ENCODE measurements around the gene ACOT11. TPM values are rescaled to one million over a fixed set of nuclear protein-coding genes. Genes with fewer than 3 reads are reported as not detected.
A peak's percentile ranks its signal among the peaks of the same experiment; 100 is the strongest.

ACOT11 gene
- total and polyA plus RNA-seq, 2 of the 4 experiments (the other 2 are of a cell fraction), result 2.5 to 2.7 TPM

GRCh38 chr1:54540582-54541295 is 7.3 kb upstream of the ACOT11 start:
- Histone ChIP-seq H3K18ac (ENCODE audit: low read depth, low read length) (no peak overlapping the region), H3K36me3 (ENCODE audit: control insufficient read depth, insufficient read depth, low read length) (no peaks in the 10 kb centered on the region), H3K56ac (ENCODE audit: extremely low read depth, insufficient read depth, low read length) (no peak overlapping the region), H3K4me3 (ENCODE audit: insufficient read depth, low read depth, low read length) (no peak overlapping the region), H3K27ac (ENCODE audit: insufficient read depth, low read length) (no peak overlapping the region), H3K9me3 (ENCODE audit: control insufficient read depth, insufficient read depth, low read length) (no peaks in the 10 kb centered on the region), H3K23ac (ENCODE audit: low read depth, low read length) (no peak overlapping the region), H4K5ac (ENCODE audit: low read depth, low read length) (no peak overlapping the region), H2AFZ (replicated peaks; ENCODE audit: low read length, poor library complexity) (no peak overlapping the region), H2BK5ac (ENCODE audit: low read depth, low read length, poor library complexity, severe bottlenecking) (no peak overlapping the region), H3K14ac (replicated peaks; ENCODE audit: low read depth, low read length) (no peak overlapping the region), H2BK15ac (ENCODE audit: low read depth, low read length) (no peak overlapping the region), H4K8ac (ENCODE audit: low read depth in 2 of 2, low read length in 2 of 2) (no peak overlapping the region), H3K79me1 (ENCODE audit: low read depth in 1 of 2, low read length in 2 of 2) (0 out of 4 replicates have a peak, but pooled peaks cover 0 to 3% of the 10 kb centered on the region in 2 experiments), H3K4me2 (ENCODE audit: low read depth, low read length) (no peak overlapping the region), H3K4me1 (ENCODE audit: control insufficient read depth, insufficient read depth, low read length) (peaks cover 14% of the 10 kb centered on the region), H4K91ac (ENCODE audit: insufficient read depth, low read depth, low read length) (no peak overlapping the region), H2BK20ac (ENCODE audit: low read depth, low read length) (no peak overlapping the region), H2AK5ac (ENCODE audit: low read depth, low read length) (no peak overlapping the region), H2AK9ac (replicated peaks; ENCODE audit: low read depth, low read length, poor library complexity) (peak overlapping the region; percentile 35), H3K4ac (ENCODE audit: low read depth, low read length) (no peak overlapping the region), H4K20me1 (ENCODE audit: insufficient read depth, low read length) (no peaks in the 10 kb centered on the region), H2BK120ac (ENCODE audit: low read depth, low read length) (no peak overlapping the region), H3K27me3 (ENCODE audit: control insufficient read depth, insufficient read depth, low read length) (peaks cover 8% of the 10 kb centered on the region), H3K9ac (ENCODE audit: low read depth, low read length) (no peak overlapping the region), H3K9me1 (ENCODE audit: insufficient read depth, low read length) (peaks cover 16% of the 10 kb centered on the region; the same call in 1 of the 2 replicates)
- CTCF ChIA-PET, result interaction anchor here (0.6 to 0.9 kb wide), 2 partner anchors 37 to 362 kb away, joined by 3 read pairs; no protein-coding TSS in a partner anchor
- intact Hi-C loops (cut with micrococcal nuclease) (no loop called here), dilution Hi-C loops (cut with HindIII; ENCODE audit: low sequenced_read_pairs, unreplicated experiment) (no loop called here), in situ Hi-C loops (cut with MboI; ENCODE audit: low sequenced_read_pairs) (no loop called here)
- WGBS, 2 experiments (ENCODE audit: extremely low coverage in 2 of 2, insufficient read length in 1 of 2), result 97% methylated on average over 4 of the region's 10 CpGs; no CpG with 5 or more reads in 1 of the 2 experiments
- no peak for ATAC-seq (ENCODE audit: low read depth)
- BruUV-seq (replicated peaks), result no TSS peak
- POLR2A ChIA-PET (ENCODE audit: unreplicated experiment), result no interaction called here
- DNase-seq, result no peak
- TF ChIP-seq MAZ (IDR thresholded peaks at IDR 0.05; ENCODE audit: borderline replicate concordance, low read depth, low read length) (no peak), NFE2L2 (IDR thresholded peaks at IDR 0.05; ENCODE audit: low read depth, low read length) (no peak), USF2 (IDR thresholded peaks at IDR 0.05; ENCODE audit: low read depth, low read length) (no peak), RFX5 (IDR thresholded peaks at IDR 0.05; ENCODE audit: low read depth, low read length) (no peak), MXI1 (IDR thresholded peaks at IDR 0.05; ENCODE audit: borderline replicate concordance, low read depth, low read length) (no peak), POLR2A (IDR thresholded peaks at IDR 0.05; ENCODE audit: low read depth, low read length) (no peak), RAD21 (IDR thresholded peaks at IDR 0.05; ENCODE audit: low read length) (no peak), ELK1 (IDR thresholded peaks at IDR 0.05; ENCODE audit: borderline replicate concordance, low read depth, low read length) (no peak), FOS (IDR thresholded peaks at IDR 0.05; ENCODE audit: low read depth, low read length) (no peak), BHLHE40 (IDR thresholded peaks at IDR 0.05; ENCODE audit: low read depth, low read length) (no peak), CHD1 (IDR thresholded peaks at IDR 0.05; ENCODE audit: low read depth, low read length) (no peak), SMC3 (IDR thresholded peaks at IDR 0.05; ENCODE audit: low read depth, low read length) (no peak), RCOR1 (IDR thresholded peaks at IDR 0.05; ENCODE audit: insufficient replicate concordance, low read length) (no peak), CEBPB (IDR thresholded peaks at IDR 0.05; ENCODE audit: low read depth, low read length) (no peak), MAFK (IDR thresholded peaks at IDR 0.05; ENCODE audit: low read depth, low read length) (no peak), CTCF (conservative IDR thresholded peaks at IDR 0.05; ENCODE audit: low read depth, low read length) (no peak)
